Endothelial cell of umbilical vein (primary cell): Measurements from ENCODE around the gene PRKAG2. TPM values are rescaled to one million over a fixed set of nuclear protein-coding genes. Genes with fewer than 3 reads are reported as not detected.

Source experiments
- BruUV-seq: library from RNA; stranded (reverse); fragments of 400-500 nt; replicated peaks from 2 replicates; lab custom pipeline; 2021; lab: Mats Ljungman, UMichigan
- CTCF ChIA-PET: fragments of 300-600, 350-600 bp; sonication (Branson Sonifier 250); formaldehyde crosslinking; loops from one replicate; lab custom pipeline; 2021; ENCODE audit warnings: antibody characterized with exemption, inconsistent platforms; lab: Charles Lee
- POLR2A ChIA-PET: fragments of 300-600, 350-600 bp; sonication (Branson Sonifier 250); formaldehyde crosslinking; loops from one replicate; lab custom pipeline; 2021; ENCODE audit warnings: antibody characterized with exemption, inconsistent platforms; lab: Charles Lee
- DNase-seq: peaks from one replicate; pipeline ENCODE4 v3.0.0-alpha.2; 2011; ENCODE audit warnings: low read depth, low spot score
- FAIRE-seq: peaks from 2 replicates; lab custom pipeline; 2011; peaks lifted over from hg19 to GRCh38; lab: Jason Lieb, UNC
- H2AFZ ChIP-seq: 2 replicates; pipeline ENCODE4 v1.6.0; 2012; ENCODE audit warnings: low read depth, low read length, control low read depth, inconsistent platforms
- H3K27ac ChIP-seq: 2 replicates; pipeline ENCODE4 v1.5.1; 2011; ENCODE audit warnings: low read depth, mild to moderate bottlenecking, control low read depth, low read length, moderate library complexity; ENCODE audit not compliant: insufficient read depth
- H3K27me3 ChIP-seq, 2 experiments: 2 replicates each; pipeline versions ENCODE4 v1.6.0 to v1.6.1; 2011; ENCODE audit warnings: low read length in 2 of 2, mixed read lengths in 1 of 2; ENCODE audit not compliant: control insufficient read depth in 2 of 2, insufficient read depth in 2 of 2
- H3K36me3 ChIP-seq, 2 experiments: 2 replicates in 1 of 2; 3 replicates in 1 of 2; pipeline ENCODE4 v1.5.1; 2011; ENCODE audit warnings: low read length in 2 of 2, mild to moderate bottlenecking in 1 of 2, moderate library complexity in 1 of 2; ENCODE audit not compliant: control insufficient read depth in 2 of 2, insufficient read depth in 2 of 2; ENCODE audit errors: extremely low read depth in 1 of 2
- H3K4me1 ChIP-seq: 3 replicates; pipeline ENCODE4 v1.5.1; 2011; ENCODE audit warnings: mild to moderate bottlenecking, low read length; ENCODE audit not compliant: control insufficient read depth, insufficient read depth; ENCODE audit errors: extremely low read depth
- H3K4me2 ChIP-seq: 2 replicates; pipeline ENCODE4 v1.6.1; 2011; ENCODE audit warnings: low read length, control low read depth, mixed read lengths; ENCODE audit not compliant: insufficient read depth
- H3K4me3 ChIP-seq, 3 experiments: fragments of 200-600 bp in 1 of 3; sonication (generic), shearing (Covaris generic) in 1 of 3; replicated peaks in 1 of 3; 2 replicates each; pipeline ENCODE4 v1.5.1; 2011 to 2016; ENCODE audit warnings: control low read depth in 3 of 3, low read length in 3 of 3, mild to moderate bottlenecking in 2 of 3, inconsistent platforms in 1 of 3, low read depth in 1 of 3, moderate library complexity in 1 of 3; ENCODE audit not compliant: insufficient read depth in 1 of 3
- H3K79me2 ChIP-seq: 2 replicates; pipeline ENCODE4 v1.6.0; 2012; ENCODE audit warnings: low read length, inconsistent platforms; ENCODE audit not compliant: control insufficient read depth, insufficient read depth
- H3K9ac ChIP-seq: replicated peaks from 2 replicates; pipeline ENCODE3; 2011; ENCODE audit warnings: low read length, control low read depth; ENCODE audit not compliant: insufficient read depth; ENCODE audit errors: extremely low read depth
- H3K9me1 ChIP-seq: replicated peaks from 3 replicates; pipeline ENCODE4 v1.6.0; 2011; ENCODE audit warnings: mild to moderate bottlenecking, low read length; ENCODE audit not compliant: control insufficient read depth, insufficient read depth; ENCODE audit errors: extremely low read depth
- H3K9me3 ChIP-seq: replicated peaks from 2 replicates; pipeline ENCODE4 v1.5.1; 2012; ENCODE audit warnings: low read length, inconsistent platforms; ENCODE audit not compliant: control insufficient read depth, insufficient read depth
- H4K20me1 ChIP-seq: replicated peaks from 2 replicates; pipeline ENCODE3; 2011; ENCODE audit warnings: mild to moderate bottlenecking, low read length; ENCODE audit not compliant: control insufficient read depth, insufficient read depth; ENCODE audit errors: extremely low read depth
- EZH2 ChIP-seq: IDR thresholded peaks from 2 replicates; pipeline ENCODE4 v1.6.1; 2012; ENCODE audit warnings: borderline replicate concordance, low read depth, mild to moderate bottlenecking, moderate library complexity, low read length, inconsistent platforms; ENCODE audit not compliant: severe bottlenecking
- FOS ChIP-seq: IDR thresholded peaks from 2 replicates; pipeline ENCODE4 v1.6.1; 2011; ENCODE audit warnings: mild to moderate bottlenecking, low read length, moderate library complexity, borderline replicate concordance; ENCODE audit not compliant: insufficient read depth
- GATA2 ChIP-seq: IDR thresholded peaks from 2 replicates; pipeline ENCODE4 v1.7.0; 2011; ENCODE audit warnings: low read depth, mild to moderate bottlenecking, moderate library complexity, mixed read lengths, low read length; ENCODE audit not compliant: insufficient read length, insufficient read depth
- JUN ChIP-seq: IDR thresholded peaks from 2 replicates; pipeline ENCODE4 v1.6.1; 2011; ENCODE audit warnings: borderline replicate concordance, low read depth; ENCODE audit not compliant: insufficient read length, insufficient read depth
- MYC ChIP-seq: IDR thresholded peaks from one replicate; pipeline ENCODE4 v1.6.1; 2011; ENCODE audit warnings: mild to moderate bottlenecking, low read depth, low read length
- POLR2A ChIP-seq: IDR thresholded peaks from 2 replicates; pipeline ENCODE4 v1.6.1; 2012; ENCODE audit warnings: low read depth, mild to moderate bottlenecking, control low read depth, low read length
- POLR2AphosphoS5 ChIP-seq: IDR thresholded peaks from 2 replicates; pipeline ENCODE4 v1.6.1; 2012; ENCODE audit warnings: low read depth, mild to moderate bottlenecking, control low read depth, low read length, moderate library complexity; ENCODE audit not compliant: insufficient read depth
- dilution Hi-C: fragments of 300-500 bp; cut with MboI; formaldehyde crosslinking; loops from one replicate; pipeline ENCODE4 v1.15.0; 2019; ENCODE audit warnings: low sequenced_read_pairs; ENCODE audit not compliant: extremely low pct_ligation_motif_present
- intact Hi-C: fragments of 100-400 bp; cut with micrococcal nuclease; formaldehyde crosslinking; loops from one replicate; pipeline ENCODE4 v1.10.0; 2022
- polyA plus RNA-seq, 4 experiments: library from polyadenylated mRNA; depleted of rRNA in 3 of 4; stranded (reverse) in 3 of 4; unstranded in 1 of 4; fragments of >200 nt; gene quantifications; 2 replicates each; pipeline versions ENCODE4 v1.2.1 to v1.2.3, GENCODE V29; 2011 to 2012; ENCODE audit warnings: missing spikeins in 1 of 4
- total RNA-seq: library from RNA; stranded (reverse); gene quantifications from 2 replicates; pipeline ENCODE4 v1.2.3, GENCODE V29; 2021
- TF ChIP-seq, protein P1 (sequence below): IDR thresholded peaks from 2 replicates; pipeline ENCODE4 v1.6.1; 2011; ENCODE audit not compliant: insufficient read depth, insufficient read length
- TF ChIP-seq, protein P2 (sequence below), 2 donors: IDR thresholded peaks; 1 replicate in 1 of 2; 2 replicates in 1 of 2; pipeline ENCODE4 v1.5.1; 2011; ENCODE audit warnings: low read length in 2 of 2, mild to moderate bottlenecking in 2 of 2, moderate library complexity in 2 of 2, control low read depth in 1 of 2, inconsistent platforms in 1 of 2, low read depth in 1 of 2; ENCODE audit not compliant: insufficient read depth in 1 of 2; ENCODE audit errors: extremely low read depth in 1 of 2

PRKAG2 gene
- total and polyA plus RNA-seq, 2 donors (not counting 3 experiments of a cell fraction or from before 2014, with no cell fraction given): 19.3 to 51.5 TPM

- CTCF ChIA-PET: interaction anchor here (0.8 kb wide), 1 partner anchor 18 kb away, joined by 4 read pairs; no protein-coding TSS in a partner anchor
- Histone ChIP-seq H3K4me2 (no peak overlapping the region), H3K4me3 (no peak overlapping the region)
Measured at GRCh38 chr7:151900591-151900985, 23.7 kb upstream of the PRKAG2 start.

DNA sequence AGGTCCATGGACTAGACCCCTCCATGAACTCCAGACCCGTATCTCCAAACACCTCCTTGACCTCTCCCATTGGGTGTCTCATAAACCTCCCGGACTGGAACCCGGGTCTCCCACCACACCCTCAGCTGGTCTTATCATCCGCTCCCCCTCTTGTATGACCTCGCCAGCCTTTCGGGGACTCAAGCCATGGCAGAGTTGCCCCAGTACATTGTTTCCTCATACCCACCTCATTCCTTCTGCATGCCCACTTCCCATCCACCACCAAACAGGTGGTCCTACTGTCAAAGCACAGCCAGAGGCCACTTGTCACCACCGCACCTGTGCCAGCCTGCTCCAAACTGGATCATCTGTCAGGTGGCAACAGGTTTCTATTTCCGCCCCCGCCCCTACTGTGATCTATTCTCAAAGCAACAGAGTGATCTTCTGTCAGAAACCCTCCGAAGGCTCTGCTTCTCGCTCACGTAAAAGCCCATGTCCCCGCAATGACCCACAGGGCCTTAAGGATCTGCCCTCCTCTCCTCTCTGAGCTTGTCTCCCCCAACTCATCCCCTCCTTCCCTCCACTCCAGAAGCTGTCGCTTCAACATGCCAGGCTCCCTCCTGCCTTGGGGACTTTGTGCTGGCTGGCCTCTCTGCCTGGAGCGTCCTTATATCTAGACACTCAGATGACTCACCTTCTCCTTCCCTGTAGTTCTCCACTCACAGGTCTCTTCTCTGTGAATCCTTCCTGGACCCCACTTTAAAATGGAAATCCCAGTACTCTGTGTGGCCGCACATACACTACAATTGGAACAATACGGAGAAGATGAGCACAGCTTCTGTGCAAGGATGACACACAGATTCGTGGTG, 22.8 kb upstream of the PRKAG2 start:
- TF ChIP-seq, protein P1, sequence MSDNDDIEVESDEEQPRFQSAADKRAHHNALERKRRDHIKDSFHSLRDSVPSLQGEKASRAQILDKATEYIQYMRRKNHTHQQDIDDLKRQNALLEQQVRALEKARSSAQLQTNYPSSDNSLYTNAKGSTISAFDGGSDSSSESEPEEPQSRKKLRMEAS: no peak
- TF ChIP-seq POLR2A: no peak
- TF ChIP-seq FOS: no peak
- TF ChIP-seq, protein P2, sequence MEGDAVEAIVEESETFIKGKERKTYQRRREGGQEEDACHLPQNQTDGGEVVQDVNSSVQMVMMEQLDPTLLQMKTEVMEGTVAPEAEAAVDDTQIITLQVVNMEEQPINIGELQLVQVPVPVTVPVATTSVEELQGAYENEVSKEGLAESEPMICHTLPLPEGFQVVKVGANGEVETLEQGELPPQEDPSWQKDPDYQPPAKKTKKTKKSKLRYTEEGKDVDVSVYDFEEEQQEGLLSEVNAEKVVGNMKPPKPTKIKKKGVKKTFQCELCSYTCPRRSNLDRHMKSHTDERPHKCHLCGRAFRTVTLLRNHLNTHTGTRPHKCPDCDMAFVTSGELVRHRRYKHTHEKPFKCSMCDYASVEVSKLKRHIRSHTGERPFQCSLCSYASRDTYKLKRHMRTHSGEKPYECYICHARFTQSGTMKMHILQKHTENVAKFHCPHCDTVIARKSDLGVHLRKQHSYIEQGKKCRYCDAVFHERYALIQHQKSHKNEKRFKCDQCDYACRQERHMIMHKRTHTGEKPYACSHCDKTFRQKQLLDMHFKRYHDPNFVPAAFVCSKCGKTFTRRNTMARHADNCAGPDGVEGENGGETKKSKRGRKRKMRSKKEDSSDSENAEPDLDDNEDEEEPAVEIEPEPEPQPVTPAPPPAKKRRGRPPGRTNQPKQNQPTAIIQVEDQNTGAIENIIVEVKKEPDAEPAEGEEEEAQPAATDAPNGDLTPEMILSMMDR (IDR thresholded peaks at IDR 0.05; ENCODE audit: extremely low read depth in 1 of 2, insufficient read depth in 1 of 2, low read depth in 1 of 2, low read length in 2 of 2): no peak
- TF ChIP-seq JUN: no peak
- no peak for TF ChIP-seq EZH2
- no peak for TF ChIP-seq POLR2AphosphoS5
- TF ChIP-seq MYC: no peak
- no peak for TF ChIP-seq GATA2
- FAIRE-seq (no peak), DNase-seq (no peak)
- H3K9ac ChIP-seq: no peak overlapping the region
- H3K9me1 ChIP-seq: no peaks in the 10 kb centered on the region
- H3K79me2 ChIP-seq: no peaks in the 10 kb centered on the region
- no peak overlapping the region for H3K4me3 ChIP-seq
- CTCF ChIA-PET: no interaction called here
- no peak overlapping the region for H2AFZ ChIP-seq
- BruUV-seq: no TSS peak
- intact Hi-C loops: no loop called here
- H3K27me3 ChIP-seq: no peaks in the 10 kb centered on the region
- H3K27ac ChIP-seq: no peak overlapping the region
- H3K36me3 ChIP-seq: no peaks in the 10 kb centered on the region
- dilution Hi-C loops: no loop called here
- POLR2A ChIA-PET: no interaction called here
- no peaks in the 10 kb centered on the region for H3K9me3 ChIP-seq
- H3K4me2 ChIP-seq: no peak overlapping the region
- no peaks in the 10 kb centered on the region for H3K4me1 ChIP-seq
- H4K20me1 ChIP-seq: no peaks in the 10 kb centered on the region

More at GRCh38 chr7:151900591-151900985, 23.7 kb upstream of the PRKAG2 start:
- no TSS peak for BruUV-seq
- Histone ChIP-seq H4K20me1 (no peaks in the 10 kb centered on the region), H3K27ac (no peak overlapping the region), H3K9me3 (no peaks in the 10 kb centered on the region), H3K4me1 (no peaks in the 10 kb centered on the region), H2AFZ (no peak overlapping the region), H3K9ac (no peak overlapping the region), H3K36me3 (no peaks in the 10 kb centered on the region), H3K27me3 (no peaks in the 10 kb centered on the region), H3K79me2 (no peaks in the 10 kb centered on the region), H3K9me1 (no peaks in the 10 kb centered on the region)
- intact Hi-C loops (no loop called here), dilution Hi-C loops (no loop called here)
- POLR2A ChIA-PET: no interaction called here
- TF ChIP-seq, protein P2 (IDR thresholded peaks at IDR 0.05; ENCODE audit: extremely low read depth in 1 of 2, insufficient read depth in 1 of 2, low read depth in 1 of 2, low read length in 2 of 2): no peak
- TF ChIP-seq POLR2A: no peak
- FAIRE-seq: no peak
- no peak for DNase-seq
